Melanocyte of skin (primary cell): ENCODE measurements around the gene EPHA5. TPM values are rescaled to one million over a fixed set of nuclear protein-coding genes. Genes with fewer than 3 reads are reported as not detected.

ENCODE experiments used
- total RNA-seq, 2 donors: library from RNA; depleted of rRNA; stranded (reverse); fragments of >200 nt; gene quantifications; 2 replicates each; pipeline ENCODE4 v1.2.3, GENCODE V29; 2012

Gene EPHA5
- total RNA-seq, result 10 to 100 TPM in 1 of 2 donors, 1 to 10 TPM in 1; 9.6 to 10.7 TPM

GRCh38 chr4:65670331-65671031, at the start of gene EPHA5:
Gene EPHA5 (minus strand): TSS chr4:65670489. CDS start chr4:65669742, 747 bp downstream.

